GM23338 (cell line): ENCODE measurements around the gene STAT4. TPM values are rescaled to one million over a fixed set of nuclear protein-coding genes. Genes with fewer than 3 reads are reported as not detected.

Experiments used
- ATAC-seq: fragments of 200-7000 bp; cut with Tn5 transposase; 3 replicates; pipeline ENCODE4 v1.9.1; 2020
- DNase-seq: peaks from one replicate; pipeline ENCODE4 v3.0.0-alpha.2; 2015; ENCODE audit warnings: low spot score
- H2AFZ ChIP-seq: fragments of 200-600 bp; sonication (generic); 2 replicates; pipeline ENCODE4 v1.8.0; 2016; ENCODE audit warnings: antibody characterized with exemption, mild to moderate bottlenecking, moderate library complexity
- H3F3A ChIP-seq: fragments of 200-600 bp; sonication (generic); replicated peaks from 2 replicates; pipeline ENCODE4 v1.8.0; 2017; ENCODE audit warnings: antibody characterized with exemption, mixed run types, low read depth
- H3K27ac ChIP-seq: fragments of 200-600 bp; sonication (generic); 2 replicates; pipeline ENCODE4 v1.6.1; 2016; ENCODE audit warnings: low read depth
- H3K27me3 ChIP-seq: fragments of 200-600 bp; sonication (generic); 2 replicates; pipeline ENCODE4 v1.8.0; 2016; ENCODE audit warnings: mild to moderate bottlenecking, mixed run types, moderate library complexity; ENCODE audit not compliant: insufficient read depth
- H3K36me3 ChIP-seq: fragments of 200-600 bp; sonication (generic); 2 replicates; pipeline ENCODE4 v1.8.0; 2016; ENCODE audit warnings: mild to moderate bottlenecking; ENCODE audit not compliant: insufficient read depth
- H3K4me1 ChIP-seq: fragments of 200-600 bp; sonication (generic); 2 replicates; pipeline ENCODE4 v1.8.0; 2016; ENCODE audit warnings: mild to moderate bottlenecking, moderate library complexity; ENCODE audit not compliant: insufficient read depth
- H3K4me2 ChIP-seq: fragments of 200-600 bp; sonication (generic); 2 replicates; pipeline ENCODE4 v1.7.1; 2017; ENCODE audit warnings: mixed run types
- H3K4me3 ChIP-seq: fragments of 200-600 bp; sonication (generic); 2 replicates; pipeline ENCODE4 v1.6.1; 2016; ENCODE audit warnings: mixed run types
- H3K79me2 ChIP-seq: fragments of 200-600 bp; sonication (generic); replicated peaks from 2 replicates; pipeline ENCODE4 v1.8.0; 2017; ENCODE audit warnings: mild to moderate bottlenecking; ENCODE audit not compliant: insufficient read depth
- H3K9me2 ChIP-seq: fragments of 200-600 bp; sonication (generic); 2 replicates; pipeline ENCODE4 v1.8.0; 2017; ENCODE audit not compliant: insufficient read depth
- H4K20me1 ChIP-seq: fragments of 200-600 bp; sonication (generic); replicated peaks from 2 replicates; pipeline ENCODE4 v1.8.0; 2017; ENCODE audit warnings: mild to moderate bottlenecking; ENCODE audit not compliant: insufficient read depth
- H3K27ac Mint-ChIP-seq: 2 replicates; pipeline ENCODE4 v1.8.0; 2020; ENCODE audit warnings: inconsistent platforms, mild to moderate bottlenecking, moderate library complexity, mixed read lengths
- H3K27me3 Mint-ChIP-seq: 3 replicates; pipeline ENCODE4 v1.8.0; 2022; ENCODE audit warnings: low read depth, mild to moderate bottlenecking, moderate library complexity, mixed read lengths, inconsistent platforms; ENCODE audit not compliant: insufficient read depth, poor library complexity
- H3K36me3 Mint-ChIP-seq: 3 replicates; pipeline ENCODE4 v1.8.0; 2021; ENCODE audit warnings: low read depth, mild to moderate bottlenecking, inconsistent platforms, moderate library complexity, mixed read lengths
- H3K4me1 Mint-ChIP-seq: 3 replicates; pipeline ENCODE4 v1.8.0; 2020; ENCODE audit warnings: mild to moderate bottlenecking, inconsistent platforms, mixed read lengths
- H3K4me3 Mint-ChIP-seq: 3 replicates; pipeline ENCODE4 v1.8.0; 2021; ENCODE audit warnings: moderate library complexity, mild to moderate bottlenecking, inconsistent platforms, mixed read lengths
- H3K9me3 Mint-ChIP-seq: 3 replicates; pipeline ENCODE4 v1.8.0; 2020; ENCODE audit warnings: moderate library complexity, mild to moderate bottlenecking, inconsistent platforms, mixed read lengths
- CREB1 ChIP-seq: fragments of 250-450 bp; sonication (Bioruptor Pico); IDR thresholded peaks from 2 replicates; pipeline ENCODE4 v1.5.0; 2020; ENCODE audit warnings: low read depth, mild to moderate bottlenecking, moderate library complexity
- CTCF ChIP-seq, 2 experiments: fragments of 200-600 bp in 1 of 2; sonication (generic) in 1 of 2; conservative IDR thresholded peaks; 2 replicates each; pipeline versions ENCODE4 v1.5.1 to v1.6.1; 2016 to 2017; ENCODE audit warnings: antibody characterized with exemption in 2 of 2, low read depth in 2 of 2, mild to moderate bottlenecking in 2 of 2, moderate library complexity in 1 of 2
- EZH2 ChIP-seq: fragments of 200-600 bp; sonication (generic); IDR thresholded peaks from one replicate; pipeline ENCODE4 v1.8.0; 2017; ENCODE audit warnings: antibody characterized with exemption, mild to moderate bottlenecking, low read depth; ENCODE audit not compliant: unreplicated experiment
- JUNB ChIP-seq: IDR thresholded peaks from one replicate; pipeline ENCODE4 v1.6.1; 2016; ENCODE audit warnings: antibody characterized with exemption; ENCODE audit not compliant: unreplicated experiment
- ZNF462 ChIP-seq: fragments of 250-450 bp; sonication (Bioruptor Pico); IDR thresholded peaks from 2 replicates; pipeline ENCODE4 v1.5.0; 2020; ENCODE audit warnings: mild to moderate bottlenecking, moderate library complexity
- polyA plus RNA-seq: library from polyadenylated mRNA; unstranded; fragments of >200 nt; fragmentation: Nextera tagmentation; extraction: Ambion mirVana; gene quantifications from 2 replicates; pipeline ENCODE4 v1.2.1, GENCODE V29; 2016
- total RNA-seq: library from RNA; depleted of rRNA; stranded (reverse); fragments of >200 nt; shearing (Covaris generic); gene quantifications from 2 replicates; pipeline ENCODE4 v1.2.3, GENCODE V29; 2014

Gene STAT4
- total and polyA plus RNA-seq, 2 experiments from 2014 or later: 0.52 to 0.86 TPM

- TF ChIP-seq CTCF (conservative IDR thresholded peaks at IDR 0.05; ENCODE audit: low read depth in 2 of 2): no peak
- TF ChIP-seq EZH2: no peak
- no peak for TF ChIP-seq CREB1 (CRISPR knock-in tag)
- no peak for TF ChIP-seq ZNF462 (CRISPR knock-in tag)
Observed at GRCh38 chr2:191012845-191013681, 137.7 kb downstream of the STAT4 start (continued).

- H3K27me3 Mint-ChIP-seq: no peaks in the 10 kb centered on the region
- H3K9me3 Mint-ChIP-seq: no peaks in the 10 kb centered on the region
- peaks cover 16% of the 10 kb centered on the region for H3K4me1 ChIP-seq
- H3K36me3 Mint-ChIP-seq: peaks cover 11% of the 10 kb centered on the region
- peaks cover 9% of the 10 kb centered on the region; the same call in 1 of the 2 replicates for H3K36me3 ChIP-seq
- DNase-seq: no peak
- H3K27me3 ChIP-seq: peaks cover 25% of the 10 kb centered on the region
- peak overlapping the region; percentile 85; the same call in 1 of the 2 replicates for H3K4me2 ChIP-seq
- no peaks in the 10 kb centered on the region; the same call in none of the 2 replicates for H4K20me1 ChIP-seq
- no peak overlapping the region for H3K4me3 Mint-ChIP-seq
- peaks cover 19% of the 10 kb centered on the region for H3K79me2 ChIP-seq
- no peak for ATAC-seq
- peaks cover 5% of the 10 kb centered on the region; the same call in 1 of the 2 replicates for H3F3A ChIP-seq
- H3K9me2 ChIP-seq: no peaks in the 10 kb centered on the region; the same call in 1 of the 2 replicates
- no peak overlapping the region for H3K27ac ChIP-seq
- TF ChIP-seq JUNB: no peak
- no peak for TF ChIP-seq CTCF (conservative IDR thresholded peaks at IDR 0.05; ENCODE audit: low read depth in 2 of 2)
- H3K27ac Mint-ChIP-seq: no peak overlapping the region
- no peak overlapping the region for H2AFZ ChIP-seq
- peak overlapping the region; percentile 74; the same call in 1 of the 2 replicates for H3K4me3 ChIP-seq
- no peaks in the 10 kb centered on the region for H3K4me1 Mint-ChIP-seq
Observed at GRCh38 chr2:191012346-191012745, 138.4 kb downstream of the STAT4 start.
